ENCODE data around the gene BIRC6.
"Not testable (repeated sequence)": the region's sequence is repeated elsewhere in the genome, so short reads cannot be mapped to it uniquely, and the experiment has no call there.

The BIRC6 gene

GRCh38 chr2:32523686-32524085 is 166.9 kb downstream of the BIRC6 start:
- H3K4me1 ChIP-seq (ENCODE audit: control insufficient read depth, insufficient read depth, low read length) = no peaks in the 10 kb centered on the region
- no peaks in the 10 kb centered on the region for H3K9me3 ChIP-seq (ENCODE audit: control insufficient read depth, low read length)
- WGBS, 2 experiments = 82 to 92% methylated on average over 6 of the region's 6 CpGs
- no peaks in the 10 kb centered on the region for H3K27me3 ChIP-seq (ENCODE audit: control insufficient read depth, insufficient read depth, low read length, poor library complexity, severe bottlenecking)
- peaks cover 13% of the 10 kb centered on the region for H3K36me3 ChIP-seq (ENCODE audit: control insufficient read depth, insufficient read depth, low read length)
- no peak overlapping the region for H3K4me3 ChIP-seq (ENCODE audit: insufficient read depth, low read depth, low read length)
- H3K27ac ChIP-seq (ENCODE audit: insufficient read depth, low read depth, low read length, poor library complexity, severe bottlenecking) = no peak overlapping the region

GRCh38 chr2:32532341-32532740 is 175.5 kb downstream of the BIRC6 start:
- Histone ChIP-seq H3K4me1 (ENCODE audit: control insufficient read depth, insufficient read depth, low read length) (no peaks in the 10 kb centered on the region), H3K36me3 (ENCODE audit: control insufficient read depth, insufficient read depth, low read length) (no peaks in the 10 kb centered on the region), H3K27me3 (ENCODE audit: control insufficient read depth, insufficient read depth, low read length, poor library complexity, severe bottlenecking) (no peaks in the 10 kb centered on the region), H3K4me3 (ENCODE audit: insufficient read depth, low read depth, low read length) (no peak overlapping the region), H3K9me3 (ENCODE audit: control insufficient read depth, low read length) (no peaks in the 10 kb centered on the region), H3K27ac (ENCODE audit: insufficient read depth, low read depth, low read length, poor library complexity, severe bottlenecking) (no peak overlapping the region)
- WGBS, 2 experiments = 83 to 88% methylated on average over 2 of the region's 2 CpGs

GRCh38 chr2:32532961-32533360 is 176.1 kb downstream of the BIRC6 start:
- H3K36me3 ChIP-seq (ENCODE audit: control insufficient read depth, insufficient read depth, low read length) = no peaks in the 10 kb centered on the region
- no peak overlapping the region for H3K27ac ChIP-seq (ENCODE audit: insufficient read depth, low read depth, low read length, poor library complexity, severe bottlenecking)
- WGBS, 2 experiments = 91 to 100% methylated on average over 1 of the region's 1 CpG
- H3K4me3 ChIP-seq (ENCODE audit: insufficient read depth, low read depth, low read length) = no peak overlapping the region
- H3K9me3 ChIP-seq (ENCODE audit: control insufficient read depth, low read length) = no peaks in the 10 kb centered on the region
- no peaks in the 10 kb centered on the region for H3K4me1 ChIP-seq (ENCODE audit: control insufficient read depth, insufficient read depth, low read length)
- H3K27me3 ChIP-seq (ENCODE audit: control insufficient read depth, insufficient read depth, low read length, poor library complexity, severe bottlenecking) = no peaks in the 10 kb centered on the region

- WGBS, 2 experiments = 93 to 96% methylated on average over 3 of the region's 3 CpGs
- no peaks in the 10 kb centered on the region for H3K4me1 ChIP-seq (ENCODE audit: control insufficient read depth, insufficient read depth, low read length)
- no peaks in the 10 kb centered on the region for H3K27me3 ChIP-seq (ENCODE audit: control insufficient read depth, insufficient read depth, low read length, poor library complexity, severe bottlenecking)
- no peak overlapping the region for H3K4me3 ChIP-seq (ENCODE audit: insufficient read depth, low read depth, low read length)
- no peaks in the 10 kb centered on the region for H3K9me3 ChIP-seq (ENCODE audit: control insufficient read depth, low read length)
- H3K36me3 ChIP-seq (ENCODE audit: control insufficient read depth, insufficient read depth, low read length) = no peaks in the 10 kb centered on the region
- no peak overlapping the region for H3K27ac ChIP-seq (ENCODE audit: insufficient read depth, low read depth, low read length, poor library complexity, severe bottlenecking)
Observed at GRCh38 chr2:32534831-32535230, 178.0 kb downstream of the BIRC6 start.

- Histone ChIP-seq H3K4me3 (ENCODE audit: insufficient read depth, low read depth, low read length) (no peak overlapping the region), H3K36me3 (ENCODE audit: control insufficient read depth, insufficient read depth, low read length) (no peaks in the 10 kb centered on the region), H3K27me3 (ENCODE audit: control insufficient read depth, insufficient read depth, low read length, poor library complexity, severe bottlenecking) (no peaks in the 10 kb centered on the region), H3K9me3 (ENCODE audit: control insufficient read depth, low read length) (no peaks in the 10 kb centered on the region), H3K4me1 (ENCODE audit: control insufficient read depth, insufficient read depth, low read length) (no peaks in the 10 kb centered on the region), H3K27ac (ENCODE audit: insufficient read depth, low read depth, low read length, poor library complexity, severe bottlenecking) (no peak overlapping the region)
- 90 to 92% methylated on average over 2 of the region's 2 CpGs for WGBS, 2 experiments
Observed at GRCh38 chr2:32538735-32539134, 181.9 kb downstream of the BIRC6 start.

- H3K27ac ChIP-seq (ENCODE audit: insufficient read depth, low read depth, low read length, poor library complexity, severe bottlenecking); H3K27me3 ChIP-seq (ENCODE audit: control insufficient read depth, insufficient read depth, low read length, poor library complexity, severe bottlenecking); H3K9me3 ChIP-seq (ENCODE audit: control insufficient read depth, low read length); H3K4me3 ChIP-seq (ENCODE audit: insufficient read depth, low read depth, low read length); H3K4me1 ChIP-seq (ENCODE audit: control insufficient read depth, insufficient read depth, low read length); H3K36me3 ChIP-seq (ENCODE audit: control insufficient read depth, insufficient read depth, low read length): not testable (repeated sequence)
- WGBS, 2 experiments = 100% methylated on average over 1 of the region's 3 CpGs; no CpG with 5 or more reads in 1 of the 2 experiments
Observed at GRCh38 chr2:32552483-32552882, 195.7 kb downstream of the BIRC6 start.

- Histone ChIP-seq H3K36me3 (ENCODE audit: control insufficient read depth, insufficient read depth, low read length) (no peaks in the 10 kb centered on the region), H3K27ac (ENCODE audit: insufficient read depth, low read depth, low read length, poor library complexity, severe bottlenecking) (no peak overlapping the region), H3K9me3 (ENCODE audit: control insufficient read depth, low read length) (no peaks in the 10 kb centered on the region), H3K27me3 (ENCODE audit: control insufficient read depth, insufficient read depth, low read length, poor library complexity, severe bottlenecking) (no peaks in the 10 kb centered on the region), H3K4me3 (ENCODE audit: insufficient read depth, low read depth, low read length) (no peak overlapping the region), H3K4me1 (ENCODE audit: control insufficient read depth, insufficient read depth, low read length) (no peaks in the 10 kb centered on the region)
- 84 to 100% methylated on average over 1 to 2 of the region's 2 CpGs for WGBS, 2 experiments
Observed at GRCh38 chr2:32553829-32554432, 197.1 kb downstream of the BIRC6 start.

- Histone ChIP-seq H3K36me3 (ENCODE audit: control insufficient read depth, insufficient read depth, low read length) (no peaks in the 10 kb centered on the region), H3K27me3 (ENCODE audit: control insufficient read depth, insufficient read depth, low read length, poor library complexity, severe bottlenecking) (no peaks in the 10 kb centered on the region), H3K9me3 (ENCODE audit: control insufficient read depth, low read length) (no peaks in the 10 kb centered on the region), H3K4me3 (ENCODE audit: insufficient read depth, low read depth, low read length) (no peak overlapping the region), H3K4me1 (ENCODE audit: control insufficient read depth, insufficient read depth, low read length) (no peaks in the 10 kb centered on the region), H3K27ac (ENCODE audit: insufficient read depth, low read depth, low read length, poor library complexity, severe bottlenecking) (no peak overlapping the region)
- WGBS, 2 experiments = 90 to 93% methylated on average over 2 of the region's 2 CpGs
Observed at GRCh38 chr2:32558492-32558891, 201.7 kb downstream of the BIRC6 start.

- Histone ChIP-seq H3K27ac (ENCODE audit: insufficient read depth, low read depth, low read length, poor library complexity, severe bottlenecking) (no peak overlapping the region), H3K4me3 (ENCODE audit: insufficient read depth, low read depth, low read length) (no peak overlapping the region), H3K4me1 (ENCODE audit: control insufficient read depth, insufficient read depth, low read length) (no peaks in the 10 kb centered on the region), H3K36me3 (ENCODE audit: control insufficient read depth, insufficient read depth, low read length) (no peaks in the 10 kb centered on the region), H3K9me3 (ENCODE audit: control insufficient read depth, low read length) (no peaks in the 10 kb centered on the region), H3K27me3 (ENCODE audit: control insufficient read depth, insufficient read depth, low read length, poor library complexity, severe bottlenecking) (no peaks in the 10 kb centered on the region)
- 97% methylated on average over 3 of the region's 3 CpGs for WGBS, 2 experiments
Observed at GRCh38 chr2:32559136-32559535, 202.3 kb downstream of the BIRC6 start.

- no peak overlapping the region for H3K4me3 ChIP-seq (ENCODE audit: insufficient read depth, low read depth, low read length)
- no peaks in the 10 kb centered on the region for H3K27me3 ChIP-seq (ENCODE audit: control insufficient read depth, insufficient read depth, low read length, poor library complexity, severe bottlenecking)
- H3K27ac ChIP-seq (ENCODE audit: insufficient read depth, low read depth, low read length, poor library complexity, severe bottlenecking) = no peak overlapping the region
Observed at GRCh38 chr2:32562906-32563305, 206.1 kb downstream of the BIRC6 start.

More at GRCh38 chr2:32562906-32563305, 206.1 kb downstream of the BIRC6 start:
- H3K4me1 ChIP-seq (ENCODE audit: control insufficient read depth, insufficient read depth, low read length) = no peaks in the 10 kb centered on the region
- peaks cover 6% of the 10 kb centered on the region for H3K36me3 ChIP-seq (ENCODE audit: control insufficient read depth, insufficient read depth, low read length)
- 90 to 94% methylated on average over 4 of the region's 4 CpGs for WGBS, 2 experiments
- H3K9me3 ChIP-seq (ENCODE audit: control insufficient read depth, low read length) = no peaks in the 10 kb centered on the region

Measured in ectodermal cell (in vitro differentiated cells).